H1 (cell line): ENCODE measurements around the gene INPP4B. TPM values are rescaled to one million over a fixed set of nuclear protein-coding genes. Genes with fewer than 3 reads are reported as not detected.

Experiments
- CTCF ChIA-PET: fragments of 300-600 bp; sonication (Branson Sonifier 250); formaldehyde crosslinking; loops from one replicate; lab custom pipeline; 2021; ENCODE audit not compliant: partially characterized antibody; lab: Charles Lee
- POLR2A ChIA-PET: fragments of 300-600 bp; sonication (Branson Sonifier 250); formaldehyde crosslinking; loops from one replicate; lab custom pipeline; 2021; ENCODE audit warnings: inconsistent platforms; ENCODE audit not compliant: partially characterized antibody; lab: Charles Lee
- DNase-seq, 2 experiments: peaks; one replicate each; pipeline versions ENCODE4 v3.0.0 to v3.0.0-alpha.2; 2010 to 2022; ENCODE audit warnings: low spot score in 2 of 2, low read depth in 1 of 2, mixed read lengths in 1 of 2
- FAIRE-seq: peaks from 2 replicates; lab custom pipeline; 2011; peaks lifted over from hg19 to GRCh38; lab: Jason Lieb, UNC
- H2AFZ ChIP-seq: 2 replicates; pipeline ENCODE4 v1.8.1; 2012; ENCODE audit warnings: low read length, inconsistent platforms
- H2AK5ac ChIP-seq: 2 replicates; pipeline ENCODE4 v1.6.1; 2013; ENCODE audit warnings: low read depth, low read length
- H2BK120ac ChIP-seq: replicated peaks from 2 replicates; pipeline ENCODE3; 2013; ENCODE audit warnings: low read depth, low read length, inconsistent platforms
- H2BK12ac ChIP-seq: 2 replicates; pipeline ENCODE4 v1.6.1; 2013; ENCODE audit warnings: low read depth, low read length
- H2BK15ac ChIP-seq: 2 replicates; pipeline ENCODE4 v1.6.1; 2013; ENCODE audit warnings: low read length
- H2BK20ac ChIP-seq: 2 replicates; pipeline ENCODE4 v1.6.1; 2013; ENCODE audit warnings: low read length
- H2BK5ac ChIP-seq: 2 replicates; pipeline ENCODE4 v1.6.1; 2013; ENCODE audit warnings: low read depth, low read length
- H3K14ac ChIP-seq: 2 replicates; pipeline ENCODE4 v1.6.1; 2013; ENCODE audit warnings: inconsistent platforms; ENCODE audit not compliant: insufficient read length
- H3K18ac ChIP-seq: 2 replicates; pipeline ENCODE4 v1.6.1; 2013; ENCODE audit warnings: low read length; ENCODE audit errors: extremely low read depth
- H3K23ac ChIP-seq: 2 replicates; pipeline ENCODE4 v1.6.1; 2013; ENCODE audit warnings: inconsistent platforms; ENCODE audit not compliant: insufficient read length
- H3K23me2 ChIP-seq: 2 replicates; pipeline ENCODE4 v1.6.1; 2013; ENCODE audit warnings: low read depth, low read length
- H3K27ac ChIP-seq: 2 replicates; pipeline ENCODE4 v1.6.1; 2011; ENCODE audit warnings: low read depth, low read length, inconsistent platforms
- H3K27me3 ChIP-seq, 4 experiments: replicated peaks in 1 of 4; 1 replicate in 1 of 4; 2 replicates in 3 of 4; pipeline versions ENCODE4 v1.6.1 to v1.8.1; 2011 to 2013; ENCODE audit warnings: low read length in 3 of 4, mild to moderate bottlenecking in 3 of 4, inconsistent platforms in 2 of 4, mixed read lengths in 2 of 4, moderate library complexity in 1 of 4; ENCODE audit not compliant: control insufficient read depth in 3 of 4, insufficient read depth in 3 of 4; ENCODE audit errors: extremely low read depth in 1 of 4
- H3K36me3 ChIP-seq, 4 experiments: 2 replicates each; pipeline versions ENCODE4 v1.6.1 to v1.8.1; 2011 to 2013; ENCODE audit warnings: mild to moderate bottlenecking in 4 of 4, low read length in 3 of 4, moderate library complexity in 2 of 4, control low read depth in 1 of 4, inconsistent platforms in 1 of 4; ENCODE audit not compliant: insufficient read depth in 4 of 4, control insufficient read depth in 2 of 4
- H3K4ac ChIP-seq: replicated peaks from 2 replicates; pipeline ENCODE3; 2013; ENCODE audit warnings: low read length, low read depth, mixed read lengths, inconsistent platforms; ENCODE audit not compliant: insufficient read length
- H3K4me1 ChIP-seq, 4 experiments: replicated peaks in 1 of 4; 1 replicate in 1 of 4; 2 replicates in 3 of 4; pipeline versions ENCODE4 v1.6.1 to v1.8.1; 2011 to 2013; ENCODE audit warnings: low read length in 3 of 4, inconsistent platforms in 2 of 4, mixed read lengths in 1 of 4; ENCODE audit not compliant: insufficient read depth in 4 of 4, control insufficient read depth in 3 of 4
- H3K4me2 ChIP-seq, 2 experiments: 2 replicates each; pipeline versions ENCODE4 v1.6.1 to v1.8.1; 2011 to 2013; ENCODE audit warnings: low read depth in 2 of 2, low read length in 2 of 2, control low read depth in 1 of 2, inconsistent platforms in 1 of 2, mild to moderate bottlenecking in 1 of 2; ENCODE audit not compliant: insufficient read depth in 1 of 2
- H3K4me3 ChIP-seq, 4 experiments: fragments of 200-600, 300-600 bp in 1 of 4; sonication (generic), shearing (Covaris generic), sonication (Bioruptor Twin) in 1 of 4; 2 replicates each; pipeline versions ENCODE4 v1.5.1 to v1.8.1; 2011 to 2016; ENCODE audit warnings: low read length in 4 of 4, low read depth in 3 of 4, control low read depth in 2 of 4, inconsistent platforms in 2 of 4, mild to moderate bottlenecking in 2 of 4, mixed read lengths in 1 of 4, moderate library complexity in 1 of 4; ENCODE audit not compliant: insufficient read depth in 2 of 4; ENCODE audit errors: extremely low read depth in 1 of 4
- H3K56ac ChIP-seq: replicated peaks from 2 replicates; pipeline ENCODE3; 2013; ENCODE audit warnings: low read depth, mild to moderate bottlenecking, mixed read lengths, low read length, inconsistent platforms; ENCODE audit not compliant: insufficient read length
- H3K79me1 ChIP-seq: 2 replicates; pipeline ENCODE4 v1.6.1; 2013; ENCODE audit warnings: low read depth, low read length, control low read depth
- H3K79me2 ChIP-seq, 2 experiments: 2 replicates each; pipeline versions ENCODE4 v1.6.1 to v1.8.1; 2012 to 2013; ENCODE audit warnings: low read length in 2 of 2, mild to moderate bottlenecking in 2 of 2, inconsistent platforms in 1 of 2; ENCODE audit not compliant: insufficient read depth in 2 of 2, control insufficient read depth in 1 of 2
- H3K9ac ChIP-seq, 4 experiments: replicated peaks in 1 of 4; 1 replicate in 1 of 4; 2 replicates in 3 of 4; pipeline versions ENCODE4 v1.6.1 to v1.8.1; 2011 to 2013; ENCODE audit warnings: low read depth in 3 of 4, low read length in 3 of 4, control low read depth in 2 of 4, mild to moderate bottlenecking in 2 of 4, moderate library complexity in 2 of 4, inconsistent platforms in 1 of 4; ENCODE audit errors: extremely low read depth in 1 of 4
- H3K9me3 ChIP-seq, 2 experiments: 2 replicates each; pipeline versions ENCODE4 v1.6.1 to v1.8.1; 2012 to 2013; ENCODE audit warnings: mild to moderate bottlenecking in 2 of 2, moderate library complexity in 2 of 2, control low read depth in 1 of 2, inconsistent platforms in 1 of 2, low read depth in 1 of 2, low read length in 1 of 2, mixed read lengths in 1 of 2; ENCODE audit not compliant: insufficient read depth in 2 of 2
- H4K20me1 ChIP-seq, 2 experiments: replicated peaks in 1 of 2; 2 replicates each; pipeline versions ENCODE3 to v1.8.1; 2011 to 2013; ENCODE audit warnings: inconsistent platforms in 2 of 2, low read length in 2 of 2, mild to moderate bottlenecking in 1 of 2; ENCODE audit not compliant: insufficient read depth in 2 of 2, control insufficient read depth in 1 of 2
- H4K5ac ChIP-seq: 2 replicates; pipeline ENCODE4 v1.6.1; 2013; ENCODE audit warnings: low read length, low read depth, mixed read lengths, inconsistent platforms; ENCODE audit not compliant: insufficient read length
- H4K8ac ChIP-seq: 2 replicates; pipeline ENCODE4 v1.8.0; 2013; ENCODE audit warnings: mild to moderate bottlenecking, moderate library complexity, low read length, inconsistent platforms; ENCODE audit not compliant: insufficient read depth; ENCODE audit errors: extremely low read depth
- H4K91ac ChIP-seq: replicated peaks from 2 replicates; pipeline ENCODE3; 2013; ENCODE audit warnings: low read length, mixed read lengths, inconsistent platforms; ENCODE audit not compliant: insufficient read length
- ASH2L ChIP-seq: fragments of 200-600, 300-600 bp; sonication (generic); IDR thresholded peaks from one replicate; pipeline ENCODE4 v1.7.1; 2017; ENCODE audit warnings: low read length
- BRCA1 ChIP-seq: IDR thresholded peaks from 2 replicates; pipeline ENCODE4 v1.6.1; 2012; ENCODE audit warnings: low read depth, low read length, improper control_type of control experiment
- CBX5 ChIP-seq: fragments of 300-800, 300-1000 bp; sonication (generic); IDR thresholded peaks from 2 replicates; pipeline ENCODE4 v1.7.1; 2016; ENCODE audit warnings: antibody characterized with exemption, low read length, low read depth
- CHD1 ChIP-seq: IDR thresholded peaks from 2 replicates; pipeline ENCODE4 v1.6.1; 2012; ENCODE audit warnings: low read depth, low read length, improper control_type of control experiment
- E2F6 ChIP-seq: IDR thresholded peaks from 2 replicates; pipeline ENCODE4 v1.6.1; 2012; ENCODE audit warnings: inconsistent platforms
- GTF2F1 ChIP-seq: IDR thresholded peaks from 2 replicates; pipeline ENCODE4 v1.6.1; 2012; ENCODE audit warnings: low read depth, low read length, improper control_type of control experiment, borderline replicate concordance
- KDM4A ChIP-seq: IDR thresholded peaks from one replicate; pipeline ENCODE4 v1.7.1; 2012; ENCODE audit warnings: low read depth, mild to moderate bottlenecking, moderate library complexity, low read length, inconsistent platforms; ENCODE audit not compliant: severe bottlenecking
- POLR2AphosphoS5 ChIP-seq: IDR thresholded peaks from 2 replicates; pipeline ENCODE4 v1.6.1; 2011; ENCODE audit warnings: low read depth, low read length
- RAD21 ChIP-seq, 2 experiments: IDR thresholded peaks in 1 of 2; conservative IDR thresholded peaks in 1 of 2; 2 replicates each; pipeline ENCODE4 v1.6.1; 2011; ENCODE audit warnings: low read depth in 2 of 2, low read length in 2 of 2, improper control_type of control experiment in 1 of 2, inconsistent platforms in 1 of 2, mild to moderate bottlenecking in 1 of 2, moderate library complexity in 1 of 2
- SAP30 ChIP-seq: fragments of 300-600 bp; sonication (generic); IDR thresholded peaks from 2 replicates; pipeline ENCODE4 v1.7.1; 2012; ENCODE audit warnings: low read length, moderate library complexity, mild to moderate bottlenecking, inconsistent platforms; ENCODE audit not compliant: insufficient read depth, insufficient replicate concordance
- SIX5 ChIP-seq: IDR thresholded peaks from 2 replicates; pipeline ENCODE4 v1.6.1; 2011; ENCODE audit warnings: mild to moderate bottlenecking, low read depth, low read length
- WGBS, 2 experiments: shearing (Covaris generic) in 1 of 2; methylation state at CpG; one replicate each; pipeline versions ENCODE4 v1.1.6 to v1.1.7; 2013 to 2015; ENCODE audit warnings: low lambda C conversion rate in 2 of 2, mixed read lengths in 2 of 2, inconsistent platforms in 1 of 2, low coverage in 1 of 2, missing lambda C conversion rate in 1 of 2; ENCODE audit not compliant: insufficient replicate concordance in 2 of 2, insufficient coverage in 1 of 2, insufficient read length in 1 of 2; ENCODE audit errors: extremely low coverage in 1 of 2, missing lambda C conversion rate in 1 of 2; 5-methylcytosine and 5-hydroxymethylcytosine counted together
- polyA plus RNA-seq, 7 experiments: library from polyadenylated mRNA; depleted of rRNA in 3 of 7; stranded (reverse) in 5 of 7; unstranded in 2 of 7; fragments of >200 nt in 5 of 7; fragments of 200-250 nt in 2 of 7; gene quantifications; 1 replicate in 5 of 7; 2 replicates in 1 of 7; 4 replicates in 1 of 7; pipeline versions ENCODE4 v1.2.1 to v1.2.3, GENCODE V29; 2011 to 2013; ENCODE audit warnings: missing spikeins in 2 of 7, mixed read lengths in 2 of 7
- total RNA-seq: library from RNA; stranded (reverse); fragmentation: NEBNext Ultra II Directional; extraction: Animal tissue kit (Norgen Biotek cat#: 25700); gene quantifications from 2 replicates; pipeline ENCODE4 v1.2.1, GENCODE V29; 2021
- TF ChIP-seq, protein P1 (sequence below): IDR thresholded peaks from 2 replicates; pipeline ENCODE4 v1.6.1; 2011; ENCODE audit warnings: low read length, improper control_type of control experiment

Gene INPP4B
- total and polyA plus RNA-seq, 2 of the 8 experiments (the other 6 are each of a cell fraction or from before 2014, with no cell fraction given) = 0.11 to 0.54 TPM

DNA sequence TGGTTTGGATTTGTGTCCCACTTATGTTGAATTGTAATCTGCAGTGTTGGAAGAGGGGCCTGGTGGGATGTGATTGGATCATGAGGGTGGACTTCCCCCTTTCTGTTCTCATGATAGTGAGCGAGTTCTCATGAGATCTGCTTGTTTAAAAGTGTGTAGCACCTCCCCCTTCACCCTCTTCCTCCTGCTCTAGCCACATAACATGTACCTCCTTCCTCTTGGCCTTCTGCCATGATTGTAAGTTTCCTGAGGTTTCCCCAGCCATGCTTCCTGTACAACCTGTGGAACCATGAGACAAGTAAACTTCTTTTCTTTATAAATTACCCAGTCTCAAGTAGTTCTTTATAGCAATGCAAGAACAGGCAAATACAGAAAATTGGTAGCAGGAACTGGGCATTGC is 138.7 kb downstream of the INPP4B start:
- Histone ChIP-seq H3K9me3 (no peaks in the 10 kb centered on the region), H2AFZ (no peak overlapping the region), H3K18ac (no peak overlapping the region), H2BK15ac (no peak overlapping the region), H4K8ac (no peak overlapping the region), H4K5ac (no peak overlapping the region), H2BK20ac (no peak overlapping the region), H2BK12ac (no peak overlapping the region), H2BK5ac (no peak overlapping the region), H3K4ac (no peak overlapping the region), H3K79me1 (no peaks in the 10 kb centered on the region), H3K23me2 (no peaks in the 10 kb centered on the region; the same call in 1 of the 2 replicates), H3K4me3 (no peak overlapping the region), H2AK5ac (no peak overlapping the region), H3K4me2 (no peak overlapping the region), H3K23ac (no peak overlapping the region), H2BK120ac (no peak overlapping the region), H3K27me3 (peaks cover 12 to 26% (median 15%) of the 10 kb centered on the region in 4 experiments), H3K27ac (no peak overlapping the region), H3K4me1 (no peaks in the 10 kb centered on the region; a peak in 1 of 7 replicates), H4K20me1 (no peaks in the 10 kb centered on the region), H3K14ac (no peak overlapping the region), H3K9ac (no peak overlapping the region), H3K56ac (no peak overlapping the region), H3K36me3 (no peaks in the 10 kb centered on the region), H4K91ac (no peak overlapping the region), H3K79me2 (no peaks in the 10 kb centered on the region)
- WGBS, 2 experiments = 91% methylated on average over 1 of the region's 1 CpG; no CpG with 5 or more reads in 1 of the 2 experiments
- FAIRE-seq = no peak
- ChIA-PET POLR2A (no interaction called here), CTCF (interaction anchor here (0.6 to 3.5 kb wide), 3 partner anchors 11 to 140 kb away, joined by 3 to 13 read pairs (median 5); no protein-coding TSS in a partner anchor)
- DNase-seq = no peak
- TF ChIP-seq BRCA1 (no peak), SIX5 (no peak), KDM4A (no peak), RAD21 (IDR thresholded peaks at IDR 0.05 in 1 of 2, conservative IDR thresholded peaks at IDR 0.05 in 1 of 2; ENCODE audit: low read depth in 2 of 2, low read length in 2 of 2) (no peak), GTF2F1 (no peak), ASH2L (no peak), CHD1 (no peak), CBX5 (no peak), E2F6 (no peak), POLR2AphosphoS5 (no peak), SAP30 (no peak)
- TF ChIP-seq, protein P1, sequence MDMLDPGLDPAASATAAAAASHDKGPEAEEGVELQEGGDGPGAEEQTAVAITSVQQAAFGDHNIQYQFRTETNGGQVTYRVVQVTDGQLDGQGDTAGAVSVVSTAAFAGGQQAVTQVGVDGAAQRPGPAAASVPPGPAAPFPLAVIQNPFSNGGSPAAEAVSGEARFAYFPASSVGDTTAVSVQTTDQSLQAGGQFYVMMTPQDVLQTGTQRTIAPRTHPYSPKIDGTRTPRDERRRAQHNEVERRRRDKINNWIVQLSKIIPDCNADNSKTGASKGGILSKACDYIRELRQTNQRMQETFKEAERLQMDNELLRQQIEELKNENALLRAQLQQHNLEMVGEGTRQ = no peak
